CD4-positive, alpha-beta memory T cell (primary cell): ENCODE measurements around the gene ELK4. TPM values are rescaled to one million over a fixed set of nuclear protein-coding genes. Genes with fewer than 3 reads are reported as not detected.

Experiments used
- CTCF ChIA-PET: fragments of 350-600 bp; sonication (Branson Sonifier 250); formaldehyde crosslinking; loops from one replicate; lab custom pipeline; 2021; ENCODE audit warnings: inconsistent platforms; ENCODE audit not compliant: partially characterized antibody; lab: Charles Lee
- POLR2A ChIA-PET: fragments of 350-600 bp; sonication (Branson Sonifier 250); formaldehyde crosslinking; loops from one replicate; lab custom pipeline; 2021; ENCODE audit not compliant: partially characterized antibody; lab: Charles Lee
- DNase-seq, 5 donors: peaks; one replicate each; pipeline versions ENCODE4 v3.0.0 to v3.0.0-alpha.2; 2020 to 2022; ENCODE audit warnings: mixed read lengths in 1 of 5
- H3K27ac ChIP-seq: one replicate; pipeline ENCODE4 v1.7.0; 2013; ENCODE audit warnings: low read depth, low read length
- H3K27me3 ChIP-seq: 2 replicates; pipeline ENCODE4 v1.7.0; 2013; ENCODE audit warnings: mild to moderate bottlenecking, low read length, moderate library complexity; ENCODE audit not compliant: insufficient read depth
- H3K36me3 ChIP-seq: 2 replicates; pipeline ENCODE4 v1.7.0; 2013; ENCODE audit warnings: mild to moderate bottlenecking, low read length, moderate library complexity; ENCODE audit not compliant: insufficient read depth
- H3K4me1 ChIP-seq: 2 replicates; pipeline ENCODE4 v1.7.0; 2013; ENCODE audit warnings: mild to moderate bottlenecking, low read length, moderate library complexity; ENCODE audit not compliant: insufficient read depth
- H3K4me3 ChIP-seq, 2 donors: one replicate each; pipeline ENCODE4 v1.7.0; 2013; ENCODE audit warnings: low read length in 2 of 2, mild to moderate bottlenecking in 1 of 2
- H3K9me3 ChIP-seq, 2 donors: one replicate each; pipeline ENCODE4 v1.7.0; 2013; ENCODE audit warnings: low read length in 2 of 2, control low read depth in 1 of 2; ENCODE audit not compliant: control insufficient read depth in 1 of 2
- H3K27ac Mint-ChIP-seq, 7 donors: one replicate each; pipeline ENCODE4 v1.8.0; 2020 to 2021; ENCODE audit warnings: mixed read lengths in 7 of 7, mild to moderate bottlenecking in 6 of 7, inconsistent platforms in 3 of 7, moderate library complexity in 3 of 7
- H3K27me3 Mint-ChIP-seq, 2 donors: one replicate each; pipeline ENCODE4 v1.8.0; 2020 to 2021; ENCODE audit warnings: mixed read lengths in 2 of 2
- H3K36me3 Mint-ChIP-seq, 2 donors: one replicate each; pipeline ENCODE4 v1.8.0; 2020 to 2021; ENCODE audit warnings: mixed read lengths in 2 of 2, inconsistent platforms in 1 of 2, mild to moderate bottlenecking in 1 of 2
- H3K4me1 Mint-ChIP-seq, 4 donors: one replicate each; pipeline ENCODE4 v1.8.0; 2020 to 2021; ENCODE audit warnings: mixed read lengths in 4 of 4, mild to moderate bottlenecking in 1 of 4
- H3K4me3 Mint-ChIP-seq, 8 donors: one replicate each; pipeline ENCODE4 v1.8.0; 2020 to 2021; ENCODE audit warnings: mixed read lengths in 8 of 8, mild to moderate bottlenecking in 7 of 8, moderate library complexity in 6 of 8, inconsistent platforms in 3 of 8
- H3K9me3 Mint-ChIP-seq, 8 donors: one replicate each; pipeline ENCODE4 v1.8.0; 2020 to 2021; ENCODE audit warnings: mixed read lengths in 8 of 8, mild to moderate bottlenecking in 5 of 8, inconsistent platforms in 3 of 8, moderate library complexity in 1 of 8
- intact Hi-C: fragments of 100-400 bp; cut with micrococcal nuclease; formaldehyde crosslinking; loops from one replicate; pipeline ENCODE4 v1.15.1; 2023
- polyA plus RNA-seq, 2 donors: library from polyadenylated mRNA; unstranded; fragments of 300-500 nt; fragmentation: Illumina TruSeq; gene quantifications; one replicate each; pipeline ENCODE4 v1.2.3, GENCODE V29; 2021
- total RNA-seq, 2 experiments: library from RNA; stranded (reverse); gene quantifications; one replicate each; pipeline ENCODE4 v1.2.3, GENCODE V29; 2021

ELK4 gene
- total RNA-seq, result 100 to 1,000 TPM; 166 to 194 TPM
- polyA plus RNA-seq, result 1 to 10 TPM; 3.2 to 6.6 TPM

GRCh38 chr1:205631768-205632668 is at the start of gene ELK4:
ELK4 (minus strand) TSS chr1:205632011; CDS start chr1:205623882, 8,129 bp downstream.
- peak within 1 kb of the TSS; percentile 92 to 99 (median 98) for H3K27ac Mint-ChIP-seq
- H3K36me3 Mint-ChIP-seq, result peaks cover 4 to 21% of the 10 kb centered on the region in 2 donors
- peak within 1 kb of the TSS; percentile 72 to 87 for H3K4me3 ChIP-seq
- no peaks in the 10 kb centered on the region for H3K9me3 ChIP-seq
- ChIA-PET CTCF (interaction anchor here (0.6 to 18.5 kb wide), 25 partner anchors 9 to 312 kb away, joined by 3 to 333 read pairs (median 4); no protein-coding TSS in a partner anchor), POLR2A (interaction anchor here (0.7 to 5.2 kb wide), 25 partner anchors 9 to 510 kb away, joined by 3 to 189 read pairs (median 5); partner anchors contain the start of genes NUCKS1, RAB29, RBBP5 and SLC41A1)
- no peaks in the 10 kb centered on the region for H3K9me3 Mint-ChIP-seq
- H3K4me3 Mint-ChIP-seq, result peak within 1 kb of the TSS; percentile 92 to 99 (median 96)
- H3K27ac ChIP-seq, result peak within 1 kb of the TSS; percentile 83
- no peaks in the 10 kb centered on the region for H3K27me3 Mint-ChIP-seq
- no peaks in the 10 kb centered on the region for H3K27me3 ChIP-seq
- peaks cover 45% of the 10 kb centered on the region for H3K4me1 ChIP-seq
- H3K4me1 Mint-ChIP-seq, result peaks cover 22 to 48% (median 36%) of the 10 kb centered on the region in 4 donors
- intact Hi-C loops, result loop anchor here (1.0 to 10.0 kb wide), 11 partner anchors 25 to 1217 kb away; partner anchors contain the start of genes DSTYK, PPP1R15B, RAB29 and SLC41A1
- peak; percentile 99 for DNase-seq
- no peaks in the 10 kb centered on the region for H3K36me3 ChIP-seq

- peaks cover 0 to 2% (median 0%) of the 10 kb centered on the region in 8 donors for H3K9me3 Mint-ChIP-seq
- DNase-seq, result no peak
- H3K4me3 ChIP-seq, result no peak overlapping the region
- H3K27me3 ChIP-seq, result no peaks in the 10 kb centered on the region
- peaks cover 8 to 16% (median 10%) of the 10 kb centered on the region in 4 donors for H3K4me1 Mint-ChIP-seq
- POLR2A ChIA-PET, result no interaction called here
- no peak overlapping the region for H3K27ac Mint-ChIP-seq
- CTCF ChIA-PET, result interaction anchor here (1.9 to 5.9 kb wide), 2 partner anchors 22 to 31 kb away, joined by 4 to 38 read pairs; no protein-coding TSS in a partner anchor
- intact Hi-C loops, result no loop called here
- H3K4me3 Mint-ChIP-seq, result peak overlapping the region in 5 of 8 donors; percentile 1 to 83 (median 77)
- H3K36me3 ChIP-seq, result no peaks in the 10 kb centered on the region
- H3K27me3 Mint-ChIP-seq, result peaks cover 1 to 9% of the 10 kb centered on the region in 2 donors
- no peaks in the 10 kb centered on the region for H3K36me3 Mint-ChIP-seq
- H3K27ac ChIP-seq, result no peak overlapping the region
- no peaks in the 10 kb centered on the region for H3K9me3 ChIP-seq
- H3K4me1 ChIP-seq, result peaks cover 9% of the 10 kb centered on the region
These were observed 49.6 kb upstream of the ELK4 start for GRCh38 chr1:205681364-205681763.

DNA sequence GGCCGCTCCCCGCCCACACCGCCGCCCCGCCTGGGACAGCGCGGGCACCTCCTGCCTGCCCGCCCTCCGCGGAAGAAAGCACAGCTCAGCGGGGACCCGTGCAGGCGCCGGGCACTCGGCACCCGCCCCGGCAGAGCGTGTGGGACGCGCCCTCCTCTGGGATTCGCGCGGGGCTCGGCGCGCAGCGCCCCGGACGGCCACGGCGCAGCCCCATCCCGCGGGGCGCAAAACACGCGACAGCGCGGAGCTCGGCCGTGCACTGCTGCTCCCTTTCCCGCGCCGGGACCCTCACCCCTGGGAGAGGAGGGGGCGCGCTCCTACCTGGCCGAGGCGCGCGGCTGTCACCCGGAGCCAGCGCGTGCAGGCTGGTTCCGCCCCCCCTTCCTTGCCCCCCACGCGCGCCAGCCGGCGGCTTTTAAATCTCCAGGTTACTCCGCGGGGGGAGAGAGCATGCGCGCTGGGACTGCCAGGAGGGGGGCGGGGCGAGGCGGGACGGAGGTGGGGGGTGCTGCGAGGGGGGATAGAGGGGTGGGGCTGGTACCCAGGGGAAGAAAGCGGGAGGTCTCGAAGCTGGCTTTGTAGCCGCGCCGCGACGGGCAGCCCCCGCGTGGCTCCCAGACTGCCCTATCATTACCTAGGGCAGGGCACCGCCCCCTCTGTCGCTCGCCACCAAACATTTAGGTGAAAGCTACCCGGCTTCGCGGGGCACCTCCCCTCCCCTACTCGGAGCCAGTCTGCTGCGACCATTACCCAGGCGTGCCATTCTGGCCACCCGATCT is 48.5 kb upstream of the ELK4 start, which contains the start of gene SLC45A3:
Gene SLC45A3, minus strand, starts transcription at position 437 of the 779 bp plus-strand sequence. CDS start 15,853 bp downstream, outside the sequence.
- no peaks in the 10 kb centered on the region for H3K36me3 Mint-ChIP-seq
- H3K27ac ChIP-seq, result no peak within 1 kb of the TSS

GRCh38 chr1:205678286-205679111 is 46.7 kb upstream of the ELK4 start:
- intact Hi-C loops, result no loop called here
- POLR2A ChIA-PET, result no interaction called here
- Histone ChIP-seq H3K27ac (no peak overlapping the region), H3K36me3 (no peaks in the 10 kb centered on the region), H3K27me3 (peaks cover 5% of the 10 kb centered on the region), H3K4me3 (no peak overlapping the region), H3K9me3 (no peaks in the 10 kb centered on the region), H3K4me1 (peaks cover 9% of the 10 kb centered on the region)
- Mint-ChIP-seq H3K4me1 (peaks cover 8 to 16% (median 10%) of the 10 kb centered on the region in 4 donors), H3K36me3 (no peaks in the 10 kb centered on the region), H3K9me3 (peaks cover 0 to 2% (median 0%) of the 10 kb centered on the region in 8 donors), H3K27me3 (peaks cover 7 to 16% of the 10 kb centered on the region in 2 donors), H3K27ac (no peak overlapping the region), H3K4me3 (peak overlapping the region in 3 of 8 donors; percentile 69 to 81 (median 74))
- DNase-seq, result no peak
- CTCF ChIA-PET, result interaction anchor here (0.9 to 5.9 kb wide), 6 partner anchors 9 to 299 kb away, joined by 3 to 38 read pairs (median 3); no protein-coding TSS in a partner anchor

More for the DNA sequence above, 48.5 kb upstream of the ELK4 start, which contains the start of gene SLC45A3:
- Mint-ChIP-seq H3K27me3 (peaks cover 5 to 16% of the 10 kb centered on the region in 2 donors), H3K9me3 (peaks cover 0 to 2% (median 0%) of the 10 kb centered on the region in 8 donors), H3K4me1 (peaks cover 8 to 16% (median 10%) of the 10 kb centered on the region in 4 donors), H3K4me3 (peak within 1 kb of the TSS; percentile 71 to 86 (median 81)), H3K27ac (peak within 1 kb of the TSS in 1 of 7 donors; percentile 30)
- Histone ChIP-seq H3K36me3 (no peaks in the 10 kb centered on the region), H3K9me3 (no peaks in the 10 kb centered on the region), H3K27me3 (peaks cover 5% of the 10 kb centered on the region), H3K4me1 (peaks cover 9% of the 10 kb centered on the region), H3K4me3 (peak within 1 kb of the TSS; percentile 17 to 24)
- ChIA-PET CTCF (interaction anchor here (1.9 to 5.9 kb wide), 2 partner anchors 21 to 32 kb away, joined by 4 to 38 read pairs; no protein-coding TSS in a partner anchor), POLR2A (no interaction called here)
- DNase-seq, result peak in 4 of 5 donors; percentile 13 to 17 (median 16)
- intact Hi-C loops, result no loop called here

- Mint-ChIP-seq H3K27ac (no peak overlapping the region), H3K9me3 (peaks cover 0 to 2% (median 0%) of the 10 kb centered on the region in 8 donors), H3K27me3 (peaks cover 10 to 21% of the 10 kb centered on the region in 2 donors), H3K36me3 (no peaks in the 10 kb centered on the region), H3K4me3 (peak overlapping the region in 1 of 8 donors; percentile 8), H3K4me1 (peaks cover 8 to 16% (median 11%) of the 10 kb centered on the region in 4 donors)
- no peak overlapping the region for H3K4me3 ChIP-seq
- intact Hi-C loops, result no loop called here
- peaks cover 9% of the 10 kb centered on the region for H3K4me1 ChIP-seq
- no peaks in the 10 kb centered on the region for H3K36me3 ChIP-seq
- ChIA-PET POLR2A (no interaction called here), CTCF (interaction anchor here (0.9 to 5.9 kb wide), 4 partner anchors 10 to 34 kb away, joined by 3 to 38 read pairs (median 4); no protein-coding TSS in a partner anchor)
- DNase-seq, result no peak
- no peaks in the 10 kb centered on the region for H3K9me3 ChIP-seq
- H3K27ac ChIP-seq, result no peak overlapping the region
- H3K27me3 ChIP-seq, result peaks cover 5% of the 10 kb centered on the region
These were observed 45.4 kb upstream of the ELK4 start for GRCh38 chr1:205677167-205677566.

- POLR2A ChIA-PET, result no interaction called here
- H3K4me3 Mint-ChIP-seq, result no peak overlapping the region
- CTCF ChIA-PET, result interaction anchor here (0.7 to 5.9 kb wide), 2 partner anchors 18 to 36 kb away, joined by 5 to 38 read pairs; no protein-coding TSS in a partner anchor
- H3K36me3 Mint-ChIP-seq, result no peaks in the 10 kb centered on the region
- H3K4me1 Mint-ChIP-seq, result peaks cover 8 to 16% (median 14%) of the 10 kb centered on the region in 4 donors
- H3K9me3 Mint-ChIP-seq, result peaks cover 0 to 2% (median 0%) of the 10 kb centered on the region in 8 donors
- no peak overlapping the region for H3K27ac Mint-ChIP-seq
- intact Hi-C loops, result no loop called here
- DNase-seq, result no peak
- Histone ChIP-seq H3K4me1 (peaks cover 9% of the 10 kb centered on the region), H3K27me3 (peaks cover 5% of the 10 kb centered on the region), H3K4me3 (no peak overlapping the region), H3K36me3 (no peaks in the 10 kb centered on the region), H3K27ac (no peak overlapping the region), H3K9me3 (no peaks in the 10 kb centered on the region)
- peaks cover 13 to 23% of the 10 kb centered on the region in 2 donors for H3K27me3 Mint-ChIP-seq
These were observed 44.8 kb upstream of the ELK4 start for GRCh38 chr1:205676597-205676996.
